Measurements from ENCODE around the gene SPRTN.

Gene SPRTN

GRCh38 chr1:231376101-231376500 lies 38.0 kb downstream of the SPRTN start:
- in situ Hi-C loops (cut with MboI; ENCODE audit: low sequenced_read_pairs) = no loop called here

GRCh38 chr1:231376875-231377549 lies 38.9 kb downstream of the SPRTN start:
- in situ Hi-C loops (cut with MboI; ENCODE audit: low sequenced_read_pairs) = no loop called here

- in situ Hi-C loops (cut with MboI; ENCODE audit: low sequenced_read_pairs) = no loop called here
Observed at GRCh38 chr1:231381729-231382128, 43.6 kb downstream of the SPRTN start.

GRCh38 chr1:231382426-231382825 lies 44.3 kb downstream of the SPRTN start:
- in situ Hi-C loops (cut with MboI; ENCODE audit: low sequenced_read_pairs) = no loop called here

- in situ Hi-C loops (cut with MboI; ENCODE audit: low sequenced_read_pairs) = no loop called here
Observed at GRCh38 chr1:231383159-231383860, 45.2 kb downstream of the SPRTN start.

- in situ Hi-C loops (cut with MboI; ENCODE audit: low sequenced_read_pairs) = no loop called here
Observed at GRCh38 chr1:231384696-231385415, 46.8 kb downstream of the SPRTN start.

GRCh38 chr1:231385416-231385748 lies 47.3 kb downstream of the SPRTN start:
- in situ Hi-C loops (cut with MboI; ENCODE audit: low sequenced_read_pairs) = no loop called here

- in situ Hi-C loops (cut with MboI; ENCODE audit: low sequenced_read_pairs) = no loop called here
Observed at GRCh38 chr1:231386466-231386865, 48.4 kb downstream of the SPRTN start.

- in situ Hi-C loops (cut with MboI; ENCODE audit: low sequenced_read_pairs) = no loop called here
Observed at GRCh38 chr1:231387770-231388669, 49.9 kb downstream of the SPRTN start.

GRCh38 chr1:231390071-231390470 lies 52.0 kb downstream of the SPRTN start:
- in situ Hi-C loops (cut with MboI; ENCODE audit: low sequenced_read_pairs) = no loop called here

GRCh38 chr1:231392389-231393131 lies 54.5 kb downstream of the SPRTN start:
- in situ Hi-C loops (cut with MboI; ENCODE audit: low sequenced_read_pairs) = no loop called here

- in situ Hi-C loops (cut with MboI; ENCODE audit: low sequenced_read_pairs) = no loop called here
Observed at GRCh38 chr1:231393668-231394067, 55.6 kb downstream of the SPRTN start.

- in situ Hi-C loops (cut with MboI; ENCODE audit: low sequenced_read_pairs) = no loop called here
Observed at GRCh38 chr1:231395076-231395997, 57.2 kb downstream of the SPRTN start.

GRCh38 chr1:231395998-231396390 lies 57.9 kb downstream of the SPRTN start:
- in situ Hi-C loops (cut with MboI; ENCODE audit: low sequenced_read_pairs) = no loop called here

GRCh38 chr1:231396643-231397042 lies 58.5 kb downstream of the SPRTN start:
- in situ Hi-C loops (cut with MboI; ENCODE audit: low sequenced_read_pairs) = no loop called here

GRCh38 chr1:231397886-231398671 lies 60.0 kb downstream of the SPRTN start:
- in situ Hi-C loops (cut with MboI; ENCODE audit: low sequenced_read_pairs) = no loop called here

- in situ Hi-C loops (cut with MboI; ENCODE audit: low sequenced_read_pairs) = no loop called here
Observed at GRCh38 chr1:231401478-231401877, 63.4 kb downstream of the SPRTN start.

GRCh38 chr1:231404318-231404717 lies 66.2 kb downstream of the SPRTN start:
- in situ Hi-C loops (cut with MboI; ENCODE audit: low sequenced_read_pairs) = no loop called here
